Measurements from ENCODE around the gene PIP4K2A.
A peak's percentile ranks its signal among the peaks of the same experiment; 100 is the strongest.

Gene PIP4K2A

GRCh38 chr10:22631185-22631584 is 83.2 kb downstream of the PIP4K2A start:
- Histone ChIP-seq H4K20me1 (ENCODE audit: insufficient read depth, low read length, poor library complexity, severe bottlenecking) (peaks cover 74% of the 10 kb centered on the region), H2AFZ (ENCODE audit: low read length) (no peak overlapping the region), H3K9me2 (replicated peaks; ENCODE audit: low read depth, low read length) (no peaks in the 10 kb centered on the region), H3K4me3 (ENCODE audit: low read length, poor library complexity, severe bottlenecking) (no peak overlapping the region), H3K79me2 (ENCODE audit: insufficient read depth, low read length) (peaks cover 98% of the 10 kb centered on the region), H3K9ac (ENCODE audit: low read depth, low read length, poor library complexity, severe bottlenecking) (no peak overlapping the region), H3K4me2 (ENCODE audit: low read depth, low read length, poor library complexity, severe bottlenecking) (peak overlapping the region; percentile 76), H3F3A (ENCODE audit: low read depth) (0 out of 2 replicates have a peak, but pooled peaks cover 4% of the 10 kb centered on the region), H3K27me3 (ENCODE audit: insufficient read depth, low read length, poor library complexity, severe bottlenecking) (no peaks in the 10 kb centered on the region), H3K36me3 (ENCODE audit: insufficient read depth, low read length) (no peaks in the 10 kb centered on the region), H3K9me3 (ENCODE audit: insufficient read depth, low read depth, low read length) (no peaks in the 10 kb centered on the region), H3K4me1 (ENCODE audit: insufficient read depth, low read length, poor library complexity, severe bottlenecking) (peaks cover 60% of the 10 kb centered on the region)
- no peak for TF ChIP-seq EZH2phosphoT487 (IDR thresholded peaks at IDR 0.05; ENCODE audit: borderline replicate concordance)
- TF ChIP-seq, protein P1, sequence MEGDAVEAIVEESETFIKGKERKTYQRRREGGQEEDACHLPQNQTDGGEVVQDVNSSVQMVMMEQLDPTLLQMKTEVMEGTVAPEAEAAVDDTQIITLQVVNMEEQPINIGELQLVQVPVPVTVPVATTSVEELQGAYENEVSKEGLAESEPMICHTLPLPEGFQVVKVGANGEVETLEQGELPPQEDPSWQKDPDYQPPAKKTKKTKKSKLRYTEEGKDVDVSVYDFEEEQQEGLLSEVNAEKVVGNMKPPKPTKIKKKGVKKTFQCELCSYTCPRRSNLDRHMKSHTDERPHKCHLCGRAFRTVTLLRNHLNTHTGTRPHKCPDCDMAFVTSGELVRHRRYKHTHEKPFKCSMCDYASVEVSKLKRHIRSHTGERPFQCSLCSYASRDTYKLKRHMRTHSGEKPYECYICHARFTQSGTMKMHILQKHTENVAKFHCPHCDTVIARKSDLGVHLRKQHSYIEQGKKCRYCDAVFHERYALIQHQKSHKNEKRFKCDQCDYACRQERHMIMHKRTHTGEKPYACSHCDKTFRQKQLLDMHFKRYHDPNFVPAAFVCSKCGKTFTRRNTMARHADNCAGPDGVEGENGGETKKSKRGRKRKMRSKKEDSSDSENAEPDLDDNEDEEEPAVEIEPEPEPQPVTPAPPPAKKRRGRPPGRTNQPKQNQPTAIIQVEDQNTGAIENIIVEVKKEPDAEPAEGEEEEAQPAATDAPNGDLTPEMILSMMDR (conservative IDR thresholded peaks at IDR 0.05; ENCODE audit: low read length) = no peak

GRCh38 chr10:22630234-22631174 is 83.9 kb downstream of the PIP4K2A start:
- H3K9me3 ChIP-seq (ENCODE audit: insufficient read depth, low read depth, low read length) = no peaks in the 10 kb centered on the region
- H2AFZ ChIP-seq (ENCODE audit: low read length) = no peak overlapping the region
- H3K4me2 ChIP-seq (ENCODE audit: low read depth, low read length, poor library complexity, severe bottlenecking) = peak overlapping the region; percentile 76
- H3K9ac ChIP-seq (ENCODE audit: low read depth, low read length, poor library complexity, severe bottlenecking) = peak overlapping the region; percentile 57
- H3K27me3 ChIP-seq (ENCODE audit: insufficient read depth, low read length, poor library complexity, severe bottlenecking) = no peaks in the 10 kb centered on the region
- H3K36me3 ChIP-seq (ENCODE audit: insufficient read depth, low read length) = no peaks in the 10 kb centered on the region
- H3F3A ChIP-seq (ENCODE audit: low read depth) = 0 out of 2 replicates have a peak, but pooled peaks cover 7% of the 10 kb centered on the region
- peaks cover 76% of the 10 kb centered on the region for H4K20me1 ChIP-seq (ENCODE audit: insufficient read depth, low read length, poor library complexity, severe bottlenecking)
- H3K9me2 ChIP-seq (replicated peaks; ENCODE audit: low read depth, low read length) = no peaks in the 10 kb centered on the region
- H3K4me1 ChIP-seq (ENCODE audit: insufficient read depth, low read length, poor library complexity, severe bottlenecking) = peaks cover 67% of the 10 kb centered on the region
- peaks cover 98% of the 10 kb centered on the region for H3K79me2 ChIP-seq (ENCODE audit: insufficient read depth, low read length)
- TF ChIP-seq, protein P1 (conservative IDR thresholded peaks at IDR 0.05; ENCODE audit: low read length) = no peak
- TF ChIP-seq EZH2phosphoT487 (IDR thresholded peaks at IDR 0.05; ENCODE audit: borderline replicate concordance) = no peak
- peak overlapping the region; percentile 68 for H3K4me3 ChIP-seq (ENCODE audit: low read length, poor library complexity, severe bottlenecking)

- no peak overlapping the region for H2AFZ ChIP-seq (ENCODE audit: low read length)
- H3K4me1 ChIP-seq (ENCODE audit: insufficient read depth, low read length, poor library complexity, severe bottlenecking) = peaks cover 72% of the 10 kb centered on the region
- no peaks in the 10 kb centered on the region for H3K36me3 ChIP-seq (ENCODE audit: insufficient read depth, low read length)
- H3F3A ChIP-seq (ENCODE audit: low read depth) = 0 out of 2 replicates have a peak, but pooled peaks cover 7% of the 10 kb centered on the region
- no peaks in the 10 kb centered on the region for H3K9me3 ChIP-seq (ENCODE audit: insufficient read depth, low read depth, low read length)
- H3K9ac ChIP-seq (ENCODE audit: low read depth, low read length, poor library complexity, severe bottlenecking) = peak overlapping the region; percentile 57
- peak overlapping the region; percentile 68 for H3K4me3 ChIP-seq (ENCODE audit: low read length, poor library complexity, severe bottlenecking)
- no peaks in the 10 kb centered on the region for H3K9me2 ChIP-seq (replicated peaks; ENCODE audit: low read depth, low read length)
- peaks cover 80% of the 10 kb centered on the region for H4K20me1 ChIP-seq (ENCODE audit: insufficient read depth, low read length, poor library complexity, severe bottlenecking)
- H3K4me2 ChIP-seq (ENCODE audit: low read depth, low read length, poor library complexity, severe bottlenecking) = peak overlapping the region; percentile 76
- TF ChIP-seq, protein P1 (conservative IDR thresholded peaks at IDR 0.05; ENCODE audit: low read length) = no peak
- no peak for TF ChIP-seq EZH2phosphoT487 (IDR thresholded peaks at IDR 0.05; ENCODE audit: borderline replicate concordance)
- peaks cover 98% of the 10 kb centered on the region for H3K79me2 ChIP-seq (ENCODE audit: insufficient read depth, low read length)
- H3K27me3 ChIP-seq (ENCODE audit: insufficient read depth, low read length, poor library complexity, severe bottlenecking) = no peaks in the 10 kb centered on the region
Measured at GRCh38 chr10:22629852-22630233, 84.5 kb downstream of the PIP4K2A start.

All from Loucy (cell line).